ENCODE measurements around the gene SST. TPM values are rescaled to one million over a fixed set of nuclear protein-coding genes. Genes with fewer than 3 reads are reported as not detected.

The SST gene
- total RNA-seq, 1 donor from 2014 or later: not detected

DNA sequence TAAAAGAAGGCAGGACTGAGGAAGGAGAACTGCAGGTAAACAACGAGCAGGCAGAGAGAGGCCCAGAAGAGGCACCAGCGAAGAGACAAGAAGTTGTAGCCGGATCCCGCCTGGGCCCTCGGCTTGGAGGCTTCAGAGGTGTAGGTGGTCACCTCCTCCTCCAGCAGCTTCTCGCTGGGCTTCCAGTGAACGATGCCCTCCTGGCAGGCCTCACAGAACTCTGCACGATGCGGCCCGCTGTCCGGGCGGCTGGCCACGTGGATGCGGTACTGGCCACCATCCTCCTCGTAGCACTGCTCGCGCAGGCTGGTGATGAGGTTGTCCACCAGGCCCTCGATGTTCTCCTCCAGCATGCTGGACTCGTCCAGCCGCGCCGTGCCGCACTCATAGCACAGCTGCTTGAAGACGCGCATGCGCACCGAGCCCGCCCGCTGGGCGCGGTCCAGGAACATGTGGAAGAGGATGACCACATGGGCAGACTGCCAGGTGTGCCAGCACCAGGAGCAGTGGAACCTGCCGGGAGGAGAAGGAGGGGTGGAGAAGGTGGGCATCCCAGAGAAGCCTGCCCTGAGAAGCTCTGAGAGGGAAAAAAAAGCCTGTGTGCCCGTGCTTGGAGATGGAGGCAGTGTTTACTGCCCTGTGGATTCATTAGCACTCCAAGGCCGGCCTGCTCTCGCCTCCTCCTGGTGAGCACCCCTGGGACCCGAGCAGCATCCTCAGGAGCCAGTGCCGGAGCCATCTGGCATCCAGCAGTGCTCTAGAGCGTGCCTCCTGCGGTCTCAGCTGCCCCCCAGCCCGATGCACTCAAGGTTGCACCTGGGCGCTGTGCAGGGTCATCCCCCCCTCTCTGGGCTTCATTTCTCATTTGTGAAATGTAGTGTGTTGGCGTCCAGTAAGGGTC is 28.6 kb upstream of the SST start:
- no peaks in the 10 kb centered on the region for H3K4me1 ChIP-seq
- no peak overlapping the region for H3K27ac ChIP-seq
- H2AFZ ChIP-seq (replicated peaks): no peak overlapping the region
- H3K27me3 ChIP-seq: no peaks in the 10 kb centered on the region
- no peak overlapping the region for H3K9ac ChIP-seq
- H3K9me3 ChIP-seq (ENCODE audit: low read depth): no peaks in the 10 kb centered on the region
- no peak overlapping the region for H3K4me3 ChIP-seq
- H3F3A ChIP-seq (ENCODE audit: low read depth): no peaks in the 10 kb centered on the region
- no peaks in the 10 kb centered on the region for H4K20me1 ChIP-seq (ENCODE audit: low read depth)
- no peak for TF ChIP-seq EZH2 (IDR thresholded peaks at IDR 0.05)
- TF ChIP-seq EZH2phosphoT487 (IDR thresholded peaks at IDR 0.05): no peak
- TF ChIP-seq, protein P1, sequence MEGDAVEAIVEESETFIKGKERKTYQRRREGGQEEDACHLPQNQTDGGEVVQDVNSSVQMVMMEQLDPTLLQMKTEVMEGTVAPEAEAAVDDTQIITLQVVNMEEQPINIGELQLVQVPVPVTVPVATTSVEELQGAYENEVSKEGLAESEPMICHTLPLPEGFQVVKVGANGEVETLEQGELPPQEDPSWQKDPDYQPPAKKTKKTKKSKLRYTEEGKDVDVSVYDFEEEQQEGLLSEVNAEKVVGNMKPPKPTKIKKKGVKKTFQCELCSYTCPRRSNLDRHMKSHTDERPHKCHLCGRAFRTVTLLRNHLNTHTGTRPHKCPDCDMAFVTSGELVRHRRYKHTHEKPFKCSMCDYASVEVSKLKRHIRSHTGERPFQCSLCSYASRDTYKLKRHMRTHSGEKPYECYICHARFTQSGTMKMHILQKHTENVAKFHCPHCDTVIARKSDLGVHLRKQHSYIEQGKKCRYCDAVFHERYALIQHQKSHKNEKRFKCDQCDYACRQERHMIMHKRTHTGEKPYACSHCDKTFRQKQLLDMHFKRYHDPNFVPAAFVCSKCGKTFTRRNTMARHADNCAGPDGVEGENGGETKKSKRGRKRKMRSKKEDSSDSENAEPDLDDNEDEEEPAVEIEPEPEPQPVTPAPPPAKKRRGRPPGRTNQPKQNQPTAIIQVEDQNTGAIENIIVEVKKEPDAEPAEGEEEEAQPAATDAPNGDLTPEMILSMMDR (IDR thresholded peaks at IDR 0.05): no peak
- DNase-seq (ENCODE audit: low spot score): no peak
- no peak overlapping the region for H3K27ac Mint-ChIP-seq
- H3K36me3 ChIP-seq: no peaks in the 10 kb centered on the region
- no peaks in the 10 kb centered on the region for H3K9me3 Mint-ChIP-seq
- H3K4me2 ChIP-seq: no peak overlapping the region
- no peaks in the 10 kb centered on the region for H3K79me2 ChIP-seq (ENCODE audit: low read depth)
- no peaks in the 10 kb centered on the region for H3K36me3 Mint-ChIP-seq
- H3K4me1 Mint-ChIP-seq: no peaks in the 10 kb centered on the region
- H3K27me3 Mint-ChIP-seq (ENCODE audit: insufficient read depth, low read depth): peaks cover 12% of the 10 kb centered on the region
- no peak overlapping the region for H3K4me3 Mint-ChIP-seq

DNA sequence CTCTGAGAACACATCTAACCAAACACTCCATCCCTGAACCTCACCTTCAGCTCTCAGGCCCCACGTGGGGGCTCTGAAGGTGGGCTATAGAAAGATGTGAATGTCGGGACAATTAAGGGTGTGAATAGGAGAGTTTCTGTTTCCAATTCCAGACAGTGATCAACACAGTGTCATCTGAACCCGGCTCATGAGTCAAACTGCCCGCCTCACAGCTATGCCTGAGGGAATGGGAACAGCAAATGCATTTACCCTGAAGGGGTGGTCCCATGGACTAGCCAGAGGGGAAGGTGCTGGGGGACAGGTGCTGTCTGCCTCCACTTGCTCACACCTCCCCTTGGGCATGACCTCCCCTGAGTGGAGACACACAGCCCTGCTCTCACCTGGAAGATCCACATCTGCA is 25.8 kb upstream of the SST start:
- no peaks in the 10 kb centered on the region for H3K9me3 Mint-ChIP-seq
- H3K4me3 ChIP-seq: no peak overlapping the region
- no peak overlapping the region for H3K27ac ChIP-seq
- no peaks in the 10 kb centered on the region for H3K4me1 Mint-ChIP-seq
- H3K9ac ChIP-seq: no peak overlapping the region
- no peaks in the 10 kb centered on the region for H3K27me3 ChIP-seq
- TF ChIP-seq EZH2phosphoT487 (IDR thresholded peaks at IDR 0.05): no peak
- TF ChIP-seq, protein P1 (IDR thresholded peaks at IDR 0.05): no peak
- no peak for TF ChIP-seq EZH2 (IDR thresholded peaks at IDR 0.05)
- H3K79me2 ChIP-seq (ENCODE audit: low read depth): no peaks in the 10 kb centered on the region
- DNase-seq (ENCODE audit: low spot score): no peak
- H3K4me3 Mint-ChIP-seq: no peak overlapping the region
- no peaks in the 10 kb centered on the region for H3K4me1 ChIP-seq
- no peak overlapping the region for H3K27ac Mint-ChIP-seq
- H3K36me3 Mint-ChIP-seq: no peaks in the 10 kb centered on the region
- H4K20me1 ChIP-seq (ENCODE audit: low read depth): no peaks in the 10 kb centered on the region
- peaks cover 15% of the 10 kb centered on the region for H3K27me3 Mint-ChIP-seq (ENCODE audit: insufficient read depth, low read depth)
- no peaks in the 10 kb centered on the region for H3K9me3 ChIP-seq (ENCODE audit: low read depth)
- H2AFZ ChIP-seq (replicated peaks): no peak overlapping the region
- no peaks in the 10 kb centered on the region for H3K36me3 ChIP-seq
- no peaks in the 10 kb centered on the region for H3F3A ChIP-seq (ENCODE audit: low read depth)
- no peak overlapping the region for H3K4me2 ChIP-seq

DNA sequence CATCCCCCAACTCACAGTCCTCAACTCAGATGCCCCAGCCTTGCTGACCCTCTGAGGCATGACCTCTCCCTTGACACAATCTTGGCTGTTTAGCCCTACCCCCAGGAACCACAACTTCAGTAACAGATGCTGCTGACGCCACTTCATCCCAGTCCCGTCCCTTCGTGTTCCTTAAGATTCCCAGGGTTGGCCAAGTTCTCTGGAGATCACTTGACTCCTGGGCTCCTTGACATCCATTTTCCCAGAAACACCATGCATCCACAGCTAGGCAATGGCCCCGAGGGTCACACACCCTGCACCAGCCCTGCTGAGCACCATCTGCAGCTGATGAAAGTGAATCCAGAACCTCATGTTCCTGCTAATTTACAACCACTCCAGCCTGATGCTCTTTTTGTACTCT is 25.3 kb upstream of the SST start:
- Histone ChIP-seq H3K27me3 (no peaks in the 10 kb centered on the region), H3K4me1 (no peaks in the 10 kb centered on the region), H3K9me3 (ENCODE audit: low read depth) (no peaks in the 10 kb centered on the region), H3K79me2 (ENCODE audit: low read depth) (no peaks in the 10 kb centered on the region), H3K4me3 (no peak overlapping the region), H2AFZ (replicated peaks) (no peak overlapping the region), H3K27ac (no peak overlapping the region), H3K4me2 (no peak overlapping the region), H4K20me1 (ENCODE audit: low read depth) (no peaks in the 10 kb centered on the region), H3K9ac (no peak overlapping the region), H3F3A (ENCODE audit: low read depth) (no peaks in the 10 kb centered on the region), H3K36me3 (no peaks in the 10 kb centered on the region)
- TF ChIP-seq, protein P1 (IDR thresholded peaks at IDR 0.05): no peak
- Mint-ChIP-seq H3K36me3 (no peaks in the 10 kb centered on the region), H3K4me1 (no peaks in the 10 kb centered on the region), H3K27ac (no peak overlapping the region), H3K27me3 (ENCODE audit: insufficient read depth, low read depth) (peaks cover 15% of the 10 kb centered on the region), H3K9me3 (no peaks in the 10 kb centered on the region), H3K4me3 (no peak overlapping the region)
- DNase-seq (ENCODE audit: low spot score): no peak

Measured in neural progenitor cell (in vitro differentiated cells).